Right atrium auricular region (tissue), 2 donors: ENCODE measurements around the gene NINL. TPM values are rescaled to one million over a fixed set of nuclear protein-coding genes. Genes with fewer than 3 reads are reported as not detected.
"Not testable (repeated sequence)": the region's sequence is repeated elsewhere in the genome, so short reads cannot be mapped to it uniquely, and the experiment has no call there.

Experiments used
- DNase-seq: peaks from one replicate; pipeline ENCODE4 v3.0.0-alpha.2; 2019; ENCODE audit warnings: low spot score
- H3K27ac ChIP-seq, 2 donors: fragments of 200-600 bp; sonication (generic); 1 replicate in 1 of 2; 2 replicates in 1 of 2; pipeline ENCODE4 v1.5.1; 2016 to 2019
- H3K27me3 ChIP-seq, 2 donors: fragments of 200-600 bp; sonication (generic); one replicate each; pipeline versions ENCODE4 v1.5.1 to v1.6.0; 2017 to 2019
- H3K36me3 ChIP-seq: fragments of 200-600 bp; sonication (generic); one replicate; pipeline ENCODE4 v1.5.1; 2016
- H3K4me1 ChIP-seq, 2 donors: fragments of 200-600 bp; sonication (generic); one replicate each; pipeline versions ENCODE4 v1.5.1 to v1.6.0; 2017 to 2019
- H3K4me3 ChIP-seq, 2 donors: fragments of 200-600 bp; sonication (generic); 1 replicate in 1 of 2; 2 replicates in 1 of 2; pipeline ENCODE4 v1.5.1; 2017 to 2019; ENCODE audit warnings: mild to moderate bottlenecking in 1 of 2, moderate library complexity in 1 of 2
- H3K9me3 ChIP-seq, 2 donors: fragments of 200-600 bp; sonication (generic); one replicate each; pipeline ENCODE4 v1.5.1; 2019
- total RNA-seq, 2 donors: library from RNA; depleted of rRNA; stranded (reverse); fragments of >200 nt; gene quantifications; one replicate each; pipeline ENCODE4 v1.1.0, GENCODE V29; 2016
- TF ChIP-seq, protein P1 (sequence below), 2 donors: fragments of 200-600 bp; sonication (generic); IDR thresholded peaks; one replicate each; pipeline ENCODE4 v1.5.1; 2019; ENCODE audit warnings: antibody characterized with exemption in 2 of 2

NINL gene
- total RNA-seq, 2 donors from 2014 or later, result 3.7 to 4.8 TPM

DNA sequence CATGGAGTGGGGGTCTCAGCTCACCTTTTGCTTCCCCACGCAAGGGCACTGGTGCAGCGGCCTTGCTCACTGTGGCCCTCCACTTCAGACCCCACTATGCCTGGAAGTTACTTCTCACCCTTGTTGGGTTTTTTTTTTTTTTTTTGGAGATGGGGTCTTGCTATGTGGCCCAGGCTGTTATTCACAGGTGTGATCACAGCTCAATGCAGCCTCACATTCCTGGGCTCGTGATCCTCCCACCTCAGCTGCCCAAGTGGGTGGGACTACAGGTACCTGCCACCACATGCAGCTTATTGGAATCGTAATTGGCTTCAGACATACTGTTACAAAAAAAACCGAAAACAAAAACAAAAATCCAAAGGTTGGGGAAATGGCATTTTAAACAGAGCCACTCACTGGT is 32.4 kb downstream of the NINL start:
- TF ChIP-seq, protein P1, sequence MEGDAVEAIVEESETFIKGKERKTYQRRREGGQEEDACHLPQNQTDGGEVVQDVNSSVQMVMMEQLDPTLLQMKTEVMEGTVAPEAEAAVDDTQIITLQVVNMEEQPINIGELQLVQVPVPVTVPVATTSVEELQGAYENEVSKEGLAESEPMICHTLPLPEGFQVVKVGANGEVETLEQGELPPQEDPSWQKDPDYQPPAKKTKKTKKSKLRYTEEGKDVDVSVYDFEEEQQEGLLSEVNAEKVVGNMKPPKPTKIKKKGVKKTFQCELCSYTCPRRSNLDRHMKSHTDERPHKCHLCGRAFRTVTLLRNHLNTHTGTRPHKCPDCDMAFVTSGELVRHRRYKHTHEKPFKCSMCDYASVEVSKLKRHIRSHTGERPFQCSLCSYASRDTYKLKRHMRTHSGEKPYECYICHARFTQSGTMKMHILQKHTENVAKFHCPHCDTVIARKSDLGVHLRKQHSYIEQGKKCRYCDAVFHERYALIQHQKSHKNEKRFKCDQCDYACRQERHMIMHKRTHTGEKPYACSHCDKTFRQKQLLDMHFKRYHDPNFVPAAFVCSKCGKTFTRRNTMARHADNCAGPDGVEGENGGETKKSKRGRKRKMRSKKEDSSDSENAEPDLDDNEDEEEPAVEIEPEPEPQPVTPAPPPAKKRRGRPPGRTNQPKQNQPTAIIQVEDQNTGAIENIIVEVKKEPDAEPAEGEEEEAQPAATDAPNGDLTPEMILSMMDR (IDR thresholded peaks at IDR 0.05), result no peak
- no peaks in the 10 kb centered on the region for H3K27me3 ChIP-seq
- peaks cover 0 to 23% of the 10 kb centered on the region in 2 donors for H3K4me1 ChIP-seq
- H3K9me3 ChIP-seq, result no peaks in the 10 kb centered on the region
- no peak overlapping the region for H3K27ac ChIP-seq
- H3K36me3 ChIP-seq, result no peaks in the 10 kb centered on the region
- H3K4me3 ChIP-seq, result no peak overlapping the region
- DNase-seq, result no peak

DNA sequence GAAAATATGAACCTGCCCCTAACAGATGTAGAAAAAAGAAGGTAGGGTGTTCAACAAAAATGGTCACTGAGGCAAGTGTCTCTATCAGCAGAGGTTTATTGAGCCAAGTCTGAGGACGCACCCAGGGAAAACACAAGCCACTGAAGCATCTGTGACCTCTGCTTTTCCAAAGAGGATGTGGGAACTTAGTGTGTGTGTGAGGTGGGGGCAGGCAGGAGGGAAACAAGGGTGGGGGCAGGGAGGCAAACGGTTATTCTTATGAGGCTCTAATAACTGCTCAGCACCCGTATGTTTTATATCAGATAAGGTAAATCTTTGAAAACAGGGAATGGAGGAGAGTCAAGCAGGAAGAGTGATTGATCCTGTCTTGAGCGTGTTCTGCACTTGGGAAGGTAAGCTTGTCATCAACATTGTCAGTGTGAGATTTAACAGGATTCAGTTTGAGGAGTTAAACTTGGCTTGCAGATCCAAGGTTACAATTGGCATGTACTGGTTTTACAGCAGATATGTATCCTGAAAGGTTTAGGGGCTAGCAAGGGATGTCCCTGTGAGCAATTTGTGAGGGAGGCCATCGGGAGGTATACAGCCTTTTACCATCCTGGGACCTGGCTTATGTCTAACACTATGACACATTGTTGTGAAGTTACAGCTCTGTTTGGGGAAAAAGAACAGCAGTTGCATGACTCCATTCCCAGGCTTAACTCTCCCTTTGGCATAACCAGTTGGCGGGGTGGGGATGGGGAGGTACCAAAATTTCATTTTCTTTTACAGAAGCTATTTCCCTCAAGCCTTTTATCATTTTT is 33.7 kb downstream of the NINL start:
- TF ChIP-seq, protein P1 (IDR thresholded peaks at IDR 0.05), result no peak
- Histone ChIP-seq H3K4me3 (no peak overlapping the region), H3K27ac (no peak overlapping the region), H3K4me1 (peaks cover 0 to 23% of the 10 kb centered on the region in 2 donors), H3K36me3 (no peaks in the 10 kb centered on the region), H3K9me3 (no peaks in the 10 kb centered on the region), H3K27me3 (no peaks in the 10 kb centered on the region)
- no peak for DNase-seq

GRCh38 chr20:25550645-25551337 is 34.5 kb downstream of the NINL start:
- not testable (repeated sequence) for DNase-seq, H3K36me3 ChIP-seq, H3K9me3 ChIP-seq, H3K27me3 ChIP-seq, H3K4me3 ChIP-seq, H3K27ac ChIP-seq
- peaks cover 0 to 23% of the 10 kb centered on the region in 2 donors for H3K4me1 ChIP-seq

DNA sequence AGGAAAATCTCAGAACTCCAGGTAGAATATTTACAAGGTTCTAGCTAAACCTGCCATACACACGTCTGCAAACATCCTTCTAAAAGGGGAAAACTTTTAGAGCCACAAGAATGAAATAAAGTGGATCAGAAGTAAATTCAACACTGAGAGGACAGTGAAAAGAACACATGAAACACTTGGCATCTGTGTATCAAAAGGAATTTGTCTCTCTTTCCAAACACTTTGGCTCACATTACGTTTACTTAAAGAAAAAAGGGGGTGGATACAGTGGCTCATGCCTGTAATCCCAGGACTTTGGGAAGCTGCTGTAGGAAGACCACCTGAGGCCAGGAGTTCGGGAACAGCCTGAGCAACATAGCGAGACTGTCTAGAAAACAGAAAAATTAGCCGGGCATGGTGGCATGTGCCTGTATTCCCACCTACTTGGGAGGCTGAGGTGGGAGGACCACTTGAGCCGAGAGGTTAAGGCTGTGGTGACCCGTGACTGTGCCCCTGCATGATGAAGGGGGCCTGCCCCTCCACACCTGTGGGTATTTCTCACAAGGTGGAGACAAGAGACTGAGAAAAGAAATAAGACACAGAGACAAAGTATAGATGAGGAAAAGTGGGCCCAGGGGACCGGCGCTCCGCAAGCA is 35.4 kb downstream of the NINL start:
- Histone ChIP-seq H3K36me3 (no peaks in the 10 kb centered on the region), H3K27me3 (no peaks in the 10 kb centered on the region), H3K9me3 (no peaks in the 10 kb centered on the region), H3K4me3 (no peak overlapping the region), H3K27ac (no peak overlapping the region), H3K4me1 (peaks cover 0 to 23% of the 10 kb centered on the region in 2 donors)
- TF ChIP-seq, protein P1 (IDR thresholded peaks at IDR 0.05), result no peak
- no peak for DNase-seq

- DNase-seq, result no peak
- TF ChIP-seq, protein P1 (IDR thresholded peaks at IDR 0.05), result no peak
- Histone ChIP-seq H3K27me3 (no peaks in the 10 kb centered on the region), H3K9me3 (no peaks in the 10 kb centered on the region), H3K4me3 (no peak overlapping the region), H3K4me1 (peaks cover 0 to 23% of the 10 kb centered on the region in 2 donors), H3K36me3 (no peaks in the 10 kb centered on the region), H3K27ac (no peak overlapping the region)
Measured at GRCh38 chr20:25549172-25549773, 36.1 kb downstream of the NINL start.
